HepG2 (cell line): Measurements from ENCODE around the gene PELI2. TPM values are rescaled to one million over a fixed set of nuclear protein-coding genes. Genes with fewer than 3 reads are reported as not detected.

ENCODE experiments used
- ATAC-seq: fragments of 200-7000 bp; cut with Tn5 transposase; 3 replicates; pipeline ENCODE4 v1.9.1; 2020; ENCODE audit warnings: mild to moderate bottlenecking, moderate library complexity
- BruUV-seq: library from RNA; stranded (reverse); fragments of 400-500 nt; replicated peaks from 2 replicates; lab custom pipeline; 2021; lab: Mats Ljungman, UMichigan
- CTCF ChIA-PET: fragments of 300-600 bp; formaldehyde crosslinking; extraction: SDS; loops from one replicate; lab custom pipeline; 2021; ENCODE audit warnings: low total read pairs, inconsistent platforms, low intra/inter-chr PET ratio; lab: Yijun Ruan, JAX
- POLR2A ChIA-PET: fragments of 350-600 bp; sonication (Branson Sonifier 250); formaldehyde crosslinking; loops from one replicate; lab custom pipeline; 2020; ENCODE audit warnings: antibody characterized with exemption, inconsistent platforms; lab: Yijun Ruan, JAX
- DNase-seq: peaks from one replicate; pipeline ENCODE4 v3.0.0-alpha.2; 2015; ENCODE audit warnings: low spot score
- FAIRE-seq: peaks from 3 replicates; lab custom pipeline; 2011; peaks lifted over from hg19 to GRCh38; lab: Jason Lieb, UNC
- H2AFZ ChIP-seq: one replicate; pipeline ENCODE4 v1.6.1; 2011; ENCODE audit warnings: low read length, inconsistent platforms
- H3K27ac ChIP-seq: fragments of 300-600 bp; 3 replicates; pipeline ENCODE4 v1.8.0; 2011; ENCODE audit warnings: mixed run types, mild to moderate bottlenecking, mixed read lengths, low read length, inconsistent platforms; ENCODE audit not compliant: insufficient read depth; ENCODE audit errors: extremely low read length
- H3K27me3 ChIP-seq, 2 experiments: fragments of 200-600 bp in 1 of 2; 2 replicates in 1 of 2; 3 replicates in 1 of 2; pipeline versions ENCODE4 v1.6.0 to v1.8.0; 2011; ENCODE audit warnings: low read length in 2 of 2, mild to moderate bottlenecking in 2 of 2, moderate library complexity in 2 of 2, inconsistent platforms in 1 of 2; ENCODE audit not compliant: insufficient read depth in 2 of 2, control insufficient read depth in 1 of 2
- H3K36me3 ChIP-seq, 2 experiments: fragments of 200-600 bp in 1 of 2; replicated peaks in 1 of 2; 2 replicates in 1 of 2; 3 replicates in 1 of 2; pipeline versions ENCODE4 v1.5.1 to v1.8.0; 2011; ENCODE audit warnings: low read length in 2 of 2, inconsistent platforms in 1 of 2; ENCODE audit not compliant: insufficient read depth in 2 of 2, control insufficient read depth in 1 of 2
- H3K4me1 ChIP-seq: 2 replicates; pipeline ENCODE4 v1.5.1; 2012; ENCODE audit warnings: low read length, inconsistent platforms; ENCODE audit not compliant: insufficient read depth
- H3K4me2 ChIP-seq: 2 replicates; pipeline ENCODE4 v1.6.0; 2011; ENCODE audit warnings: low read depth, low read length, inconsistent platforms
- H3K4me3 ChIP-seq, 3 experiments: fragments of 200-600 bp in 1 of 3; sonication (generic), shearing (Covaris generic) in 1 of 3; replicated peaks in 1 of 3; 2 replicates each; pipeline ENCODE4 v1.5.1; 2011 to 2016; ENCODE audit warnings: low read length in 3 of 3, inconsistent platforms in 2 of 3, low read depth in 2 of 3, mild to moderate bottlenecking in 2 of 3, control low read depth in 1 of 3, mixed read lengths in 1 of 3; ENCODE audit not compliant: insufficient read depth in 1 of 3
- H3K79me2 ChIP-seq: one replicate; pipeline ENCODE4 v1.6.1; 2011; ENCODE audit warnings: low read length, inconsistent platforms; ENCODE audit not compliant: insufficient read depth
- H3K9ac ChIP-seq: 2 replicates; pipeline ENCODE4 v1.6.0; 2011; ENCODE audit warnings: mild to moderate bottlenecking, low read depth, low read length, inconsistent platforms; ENCODE audit not compliant: insufficient read depth
- H3K9me3 ChIP-seq: 2 replicates; pipeline ENCODE4 v1.5.1; 2012; ENCODE audit warnings: mild to moderate bottlenecking, low read length
- H4K20me1 ChIP-seq: 2 replicates; pipeline ENCODE4 v1.6.0; 2011; ENCODE audit warnings: inconsistent platforms, mild to moderate bottlenecking, low read length, moderate library complexity; ENCODE audit not compliant: insufficient read depth
- CEBPG ChIP-seq: IDR thresholded peaks from 2 replicates; pipeline ENCODE4 v1.6.1; 2016
- DMAP1 ChIP-seq: IDR thresholded peaks from 2 replicates; pipeline ENCODE4 v1.6.1; 2016
- HNRNPLL ChIP-seq: fragments of 200-400 bp; formaldehyde crosslinking; IDR thresholded peaks from 2 replicates; pipeline ENCODE4 v1.6.1; 2017; ENCODE audit warnings: mild to moderate bottlenecking, low read depth, low read length; ENCODE audit not compliant: poor library complexity, severe bottlenecking
- RORA ChIP-seq: sonication (generic); formaldehyde crosslinking; IDR thresholded peaks from 2 replicates; pipeline ENCODE4 v1.5.0; 2020; ENCODE audit warnings: mild to moderate bottlenecking, missing genetic modification reagents, moderate library complexity
- THAP11 ChIP-seq: IDR thresholded peaks from 2 replicates; pipeline ENCODE4 v1.6.1; 2016; ENCODE audit warnings: missing biosample characterization, missing genetic modification reagents
- ZBTB1 ChIP-seq: sonication (generic); formaldehyde crosslinking; IDR thresholded peaks from 2 replicates; pipeline ENCODE4 v1.4.0; 2020; ENCODE audit warnings: missing genetic modification reagents, borderline replicate concordance
- ZFP36L2 ChIP-seq: sonication (generic); formaldehyde crosslinking; IDR thresholded peaks from 2 replicates; pipeline ENCODE4 v1.4.0; 2020; ENCODE audit warnings: missing genetic modification reagents
- ZNF143 ChIP-seq: sonication (generic); formaldehyde crosslinking; IDR thresholded peaks from 2 replicates; pipeline ENCODE4 v1.4.0; 2020; ENCODE audit warnings: missing genetic modification reagents
- ZNF607 ChIP-seq: sonication (generic); formaldehyde crosslinking; IDR thresholded peaks from 2 replicates; pipeline ENCODE4 v1.5.1; 2020; ENCODE audit warnings: missing genetic modification reagents, mild to moderate bottlenecking, borderline replicate concordance
- ZNF775 ChIP-seq: sonication (generic); formaldehyde crosslinking; IDR thresholded peaks from 2 replicates; pipeline ENCODE4 v1.4.0; 2020; ENCODE audit warnings: missing genetic modification reagents, mild to moderate bottlenecking, moderate library complexity, borderline replicate concordance
- ZSCAN31 ChIP-seq: sonication (generic); formaldehyde crosslinking; IDR thresholded peaks from 2 replicates; pipeline ENCODE4 v1.5.0; 2020; ENCODE audit warnings: low read depth, mild to moderate bottlenecking, missing genetic modification reagents
- WGBS: methylation state at CpG from one replicate; pipeline ENCODE4 v1.1.6; 2017; ENCODE audit warnings: low lambda C conversion rate; 5-methylcytosine and 5-hydroxymethylcytosine counted together
- in situ Hi-C: cut with HindIII; loops from 2 replicates; pipeline ENCODE4 v1.10.0; 2017; ENCODE audit warnings: low pct_unique_long_range_greater_than_20kb; ENCODE audit not compliant: extremely low pct_ligation_motif_present
- intact Hi-C: fragments of 100-400 bp; cut with micrococcal nuclease; formaldehyde crosslinking; loops from one replicate; pipeline ENCODE4 v1.10.0; 2022; ENCODE audit not compliant: unreplicated experiment
- polyA plus RNA-seq, 8 experiments: library from polyadenylated mRNA; depleted of rRNA in 3 of 8; stranded (reverse) in 7 of 8; unstranded in 1 of 8; fragments of >200 nt; fragmentation: Illumina TruSeq in 4 of 8; extraction: Trizol in 4 of 8; gene quantifications; 2 replicates each; pipeline versions ENCODE4 v1.2.1 to v1.2.3, GENCODE V29; 2011 to 2016; ENCODE audit warnings: low read depth in 4 of 8, missing spikeins in 1 of 8, mixed read lengths in 1 of 8; ENCODE audit not compliant: insufficient read depth in 1 of 8
- total RNA-seq, 5 experiments: library from RNA; depleted of rRNA; stranded (reverse); fragments of >200 nt; fragmentation: Illumina TruSeq; extraction: Trizol; gene quantifications; 2 replicates each; pipeline ENCODE4 v1.2.3, GENCODE V29; 2016; ENCODE audit warnings: low read depth in 1 of 5
- TF ChIP-seq, protein P1 (sequence below): IDR thresholded peaks from 2 replicates; pipeline ENCODE4 v1.6.1; 2016

The PELI2 gene
- total and polyA plus RNA-seq, 2 of the 13 experiments (the other 11 are each of a cell fraction or from before 2014, with no cell fraction given) = 0.07 TPM; not detected in 1

DNA sequence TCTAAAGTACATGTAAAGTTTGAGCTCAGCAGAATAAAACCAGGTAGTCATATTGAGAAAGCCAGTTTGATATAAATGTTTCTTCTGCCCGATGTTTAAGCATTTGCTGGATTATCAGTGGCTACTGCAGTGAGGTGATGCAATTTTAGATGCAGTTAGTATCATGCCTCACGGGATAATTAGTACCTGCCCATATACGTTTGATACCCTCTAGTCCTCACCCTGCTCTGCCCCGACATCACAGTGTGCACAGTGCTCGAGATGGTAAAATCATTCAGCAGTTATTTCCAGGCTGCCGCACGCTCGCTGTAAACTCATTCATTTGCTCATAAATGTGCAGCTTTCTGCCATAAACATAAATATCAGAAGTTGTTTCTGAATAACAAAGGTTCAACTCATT is 152.7 kb downstream of the PELI2 start:
- Histone ChIP-seq H4K20me1 (no peaks in the 10 kb centered on the region), H3K36me3 (no peaks in the 10 kb centered on the region), H3K4me2 (no peak overlapping the region), H3K27ac (no peak overlapping the region), H3K4me3 (no peak overlapping the region), H3K27me3 (peaks cover 0 to 4% of the 10 kb centered on the region in 2 experiments; a peak in 1 of 5 replicates), H3K9ac (no peak overlapping the region), H3K9me3 (no peaks in the 10 kb centered on the region), H3K4me1 (no peaks in the 10 kb centered on the region), H3K79me2 (no peaks in the 10 kb centered on the region), H2AFZ (no peak overlapping the region)
- no peak for DNase-seq
- CTCF ChIA-PET = no interaction called here
- TF ChIP-seq, protein P1, sequence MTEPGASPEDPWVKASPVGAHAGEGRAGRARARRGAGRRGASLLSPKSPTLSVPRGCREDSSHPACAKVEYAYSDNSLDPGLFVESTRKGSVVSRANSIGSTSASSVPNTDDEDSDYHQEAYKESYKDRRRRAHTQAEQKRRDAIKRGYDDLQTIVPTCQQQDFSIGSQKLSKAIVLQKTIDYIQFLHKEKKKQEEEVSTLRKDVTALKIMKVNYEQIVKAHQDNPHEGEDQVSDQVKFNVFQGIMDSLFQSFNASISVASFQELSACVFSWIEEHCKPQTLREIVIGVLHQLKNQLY (CRISPR knock-in tag) = no peak
- TF ChIP-seq ZSCAN31 (CRISPR knock-in tag) (no peak), DMAP1 (CRISPR knock-in tag) (no peak), THAP11 (CRISPR knock-in tag) (no peak), ZBTB1 (CRISPR knock-in tag) (no peak), RORA (no peak), ZNF607 (CRISPR knock-in tag) (no peak), ZFP36L2 (CRISPR knock-in tag) (no peak), HNRNPLL (no peak), CEBPG (CRISPR knock-in tag) (no peak)
- POLR2A ChIA-PET = no interaction called here
- in situ Hi-C loops = no loop called here
- FAIRE-seq = no peak
- intact Hi-C loops = no loop called here
- 18% methylated on average over 8 of the region's 8 CpGs for WGBS
- no peak for ATAC-seq
- BruUV-seq = no TSS peak

DNA sequence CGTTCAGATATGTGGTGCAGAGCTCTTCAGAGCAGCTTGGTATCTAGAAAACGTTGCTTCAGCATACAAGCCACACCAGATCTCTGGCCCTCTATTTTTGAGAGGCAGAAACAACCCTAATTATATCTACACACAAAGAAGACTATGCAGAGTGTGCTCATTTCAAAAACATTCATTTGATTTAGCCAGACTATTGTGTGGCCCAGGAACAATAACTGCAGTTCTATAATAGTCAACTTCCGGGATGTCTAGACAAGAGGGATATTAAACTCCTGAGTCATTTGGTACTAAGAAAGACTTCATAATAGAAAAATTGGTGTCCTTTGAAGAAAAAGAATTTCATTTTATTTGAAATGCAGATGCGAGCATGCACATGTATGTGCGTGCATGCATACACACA is 153.8 kb downstream of the PELI2 start:
- Histone ChIP-seq H3K36me3 (no peaks in the 10 kb centered on the region), H3K4me3 (no peak overlapping the region), H3K27ac (no peak overlapping the region), H3K4me2 (no peak overlapping the region), H3K27me3 (peaks cover 0 to 4% of the 10 kb centered on the region in 2 experiments; a peak in 1 of 5 replicates), H3K4me1 (no peaks in the 10 kb centered on the region)
- BruUV-seq = no TSS peak
- DNase-seq (no peak), FAIRE-seq (no peak)
- POLR2A ChIA-PET = no interaction called here
- intact Hi-C loops (no loop called here), in situ Hi-C loops (no loop called here)
- TF ChIP-seq ZNF143 (CRISPR knock-in tag) (no peak), ZNF775 (no peak)
- TF ChIP-seq, all 625 proteins: peak for 0
- Histone ChIP-seq H4K20me1 (no peaks in the 10 kb centered on the region), H2AFZ (no peak overlapping the region), H3K9me3 (no peaks in the 10 kb centered on the region), H3K79me2 (no peaks in the 10 kb centered on the region), H3K9ac (no peak overlapping the region)
- CTCF ChIA-PET = no interaction called here
- ATAC-seq = no peak
- WGBS = 60% methylated on average over 3 of the region's 5 CpGs
